IPS DF 19.7 (cell line): ENCODE measurements around the gene C1orf167.

Source experiments
- DNase-seq: peaks from one replicate; pipeline ENCODE4 v3.0.0-alpha.2; 2013; ENCODE audit warnings: low read depth, low spot score

The C1orf167 gene

DNA sequence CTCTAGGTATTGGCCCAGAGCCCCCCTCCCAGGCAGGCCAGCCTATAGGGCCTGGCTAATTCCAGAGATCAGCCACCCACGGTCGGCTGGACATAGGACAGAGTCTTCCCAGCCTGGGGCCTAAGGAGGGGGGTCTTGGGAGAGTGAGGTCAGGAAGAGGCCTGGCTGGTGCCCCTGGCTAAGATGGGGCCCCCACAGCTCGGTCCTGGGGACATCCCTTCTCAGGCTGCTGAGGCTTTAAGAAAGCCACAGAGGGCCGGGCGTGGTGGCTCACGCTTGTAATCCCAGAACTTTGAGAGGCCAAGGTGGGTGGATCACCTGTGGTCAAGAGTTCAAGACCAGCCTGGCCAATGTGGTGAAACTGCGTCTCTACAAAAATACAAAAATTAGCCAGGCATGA is 2.5 kb downstream of the C1orf167 start:
- DNase-seq = no peak

DNA sequence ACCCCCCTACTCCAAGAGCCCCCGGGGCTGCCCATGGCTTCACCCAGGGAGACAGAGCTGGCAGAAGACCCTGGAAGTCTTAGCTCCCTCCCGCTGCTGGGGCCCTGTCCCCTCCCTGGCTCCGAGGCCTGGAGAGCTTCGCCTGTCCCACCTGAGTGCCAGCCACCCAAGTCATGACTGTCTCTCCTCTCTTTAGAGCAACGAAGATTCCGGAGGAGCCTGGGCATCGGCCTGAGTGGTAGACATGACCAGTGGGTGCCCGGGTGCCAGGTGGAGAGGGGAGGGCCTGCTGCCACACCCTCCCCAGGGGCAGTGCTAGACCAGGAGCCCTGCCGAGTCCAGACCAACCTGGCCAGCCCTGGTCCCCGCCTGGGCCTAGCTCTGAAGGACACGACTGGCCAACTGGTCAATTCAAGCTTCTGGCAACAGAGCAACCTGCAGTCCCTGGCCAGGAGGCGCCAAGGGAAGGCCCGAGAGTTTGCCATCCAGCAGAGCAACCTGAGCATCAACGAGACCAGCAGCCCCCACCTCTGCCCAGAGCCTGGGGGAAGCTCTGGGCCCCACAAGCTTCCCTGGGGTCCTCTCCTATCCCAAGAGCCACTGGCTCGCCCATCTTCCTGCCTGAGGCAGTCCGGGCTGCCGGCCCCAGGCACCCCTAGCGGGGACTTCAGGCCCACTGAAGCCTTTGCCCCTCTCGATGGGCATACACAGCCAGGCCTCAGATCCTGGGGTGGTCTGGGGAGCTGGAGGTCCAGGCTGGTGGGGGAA is 3.9 kb downstream of the C1orf167 start:
- no peak for DNase-seq

DNA sequence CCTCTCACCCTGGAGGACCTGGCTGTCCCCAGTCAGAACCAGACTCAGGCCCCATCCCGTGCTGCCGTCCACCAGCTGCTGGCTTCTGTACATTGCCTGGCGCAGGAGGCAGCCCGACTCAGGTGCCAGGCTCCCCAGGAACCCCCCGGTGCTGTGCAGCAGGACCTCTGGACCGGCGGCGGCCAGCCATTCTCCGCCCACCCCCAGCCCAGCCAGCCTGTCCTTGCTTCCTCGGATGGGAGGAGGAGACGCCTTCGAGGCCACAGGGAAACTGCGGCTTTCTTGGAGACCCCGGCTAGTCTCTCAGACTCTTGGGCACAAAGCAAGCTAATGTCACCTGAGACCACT is 4.4 kb downstream of the C1orf167 start:
- no peak for DNase-seq

GRCh38 chr1:11767922-11768704 is 6.1 kb downstream of the C1orf167 start:
- DNase-seq = no peak

DNA sequence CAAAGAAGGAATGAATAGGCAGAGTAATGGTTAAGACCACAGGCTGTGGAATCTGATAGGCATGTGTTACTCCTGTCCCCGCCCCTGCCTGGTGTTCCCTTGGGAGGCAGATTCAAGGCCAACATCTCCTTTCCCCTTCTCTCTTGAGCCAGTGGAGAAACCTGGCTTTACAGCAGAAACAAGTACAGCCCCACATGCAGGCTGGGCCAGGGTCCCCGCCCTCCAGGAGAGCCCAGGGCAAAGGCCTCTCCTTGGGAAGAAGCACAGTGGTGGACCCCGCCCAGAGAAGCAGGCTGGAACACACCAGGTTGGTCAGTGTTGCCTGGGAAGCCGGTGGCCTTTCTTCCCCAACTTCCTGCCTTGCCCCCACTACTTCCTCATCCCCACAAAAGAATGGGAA is 6.8 kb downstream of the C1orf167 start:
- DNase-seq = no peak

DNA sequence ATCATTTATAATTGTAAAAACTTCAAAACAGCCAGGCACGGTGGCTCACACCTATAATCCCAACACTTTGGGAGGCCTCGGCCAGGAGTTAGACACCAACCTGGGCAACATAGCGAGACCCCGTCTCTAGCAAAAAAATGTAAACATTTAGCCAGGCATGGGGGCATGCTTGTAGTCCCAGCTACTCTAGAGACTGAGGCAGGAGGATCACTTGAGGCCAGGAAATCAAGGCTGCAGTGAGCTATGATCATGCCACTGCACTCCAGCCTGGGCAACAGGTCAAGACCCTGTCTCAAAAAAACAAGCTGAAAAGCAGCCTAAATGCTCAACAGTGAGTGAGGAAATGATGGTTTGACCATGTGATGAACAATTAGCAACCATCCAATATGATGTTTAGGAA is 7.3 kb downstream of the C1orf167 start:
- DNase-seq = no peak

GRCh38 chr1:11770011-11770410 is 8.0 kb downstream of the C1orf167 start:
- DNase-seq = no peak

GRCh38 chr1:11771481-11772043 is 9.6 kb downstream of the C1orf167 start:
- no peak for DNase-seq

DNA sequence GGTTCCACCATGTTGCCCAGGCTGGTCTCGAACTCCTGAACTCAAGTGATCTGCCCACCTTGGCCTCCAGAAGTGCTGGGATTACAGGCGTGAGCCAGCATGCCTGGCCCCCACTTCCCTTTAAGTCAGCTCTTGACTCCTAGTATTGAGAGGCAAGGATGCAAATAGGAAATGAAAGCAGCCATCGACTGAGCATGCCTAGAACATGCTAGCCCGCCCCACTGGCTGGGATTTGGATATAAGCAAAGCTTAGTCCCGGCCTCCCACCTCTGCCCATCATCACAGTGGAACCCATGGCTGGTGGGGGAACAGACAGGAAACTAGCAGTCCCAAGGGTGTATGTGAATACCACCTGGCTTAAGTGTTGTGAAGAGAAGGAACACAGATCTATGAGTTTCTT is 10.5 kb downstream of the C1orf167 start:
- DNase-seq = no peak

DNA sequence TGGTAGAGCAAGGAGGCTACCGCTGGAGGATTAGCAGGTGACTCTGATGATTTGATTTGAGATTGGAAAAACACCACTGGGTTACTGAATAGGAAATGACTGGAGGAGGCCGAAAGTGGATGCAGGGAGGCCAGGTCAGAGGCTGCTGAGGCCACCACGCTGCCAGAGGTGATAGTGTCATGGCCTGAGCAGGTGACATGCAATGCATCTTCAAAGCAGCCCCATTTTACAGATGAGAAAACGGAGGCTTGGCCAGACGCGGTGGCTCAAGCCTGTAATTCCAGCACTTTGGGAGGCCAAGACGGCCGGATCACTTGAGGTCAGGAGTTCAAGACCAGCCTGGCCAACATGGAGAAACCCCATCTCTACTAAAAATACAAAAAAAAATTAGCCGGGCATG is 12.8 kb downstream of the C1orf167 start:
- no peak for DNase-seq

DNA sequence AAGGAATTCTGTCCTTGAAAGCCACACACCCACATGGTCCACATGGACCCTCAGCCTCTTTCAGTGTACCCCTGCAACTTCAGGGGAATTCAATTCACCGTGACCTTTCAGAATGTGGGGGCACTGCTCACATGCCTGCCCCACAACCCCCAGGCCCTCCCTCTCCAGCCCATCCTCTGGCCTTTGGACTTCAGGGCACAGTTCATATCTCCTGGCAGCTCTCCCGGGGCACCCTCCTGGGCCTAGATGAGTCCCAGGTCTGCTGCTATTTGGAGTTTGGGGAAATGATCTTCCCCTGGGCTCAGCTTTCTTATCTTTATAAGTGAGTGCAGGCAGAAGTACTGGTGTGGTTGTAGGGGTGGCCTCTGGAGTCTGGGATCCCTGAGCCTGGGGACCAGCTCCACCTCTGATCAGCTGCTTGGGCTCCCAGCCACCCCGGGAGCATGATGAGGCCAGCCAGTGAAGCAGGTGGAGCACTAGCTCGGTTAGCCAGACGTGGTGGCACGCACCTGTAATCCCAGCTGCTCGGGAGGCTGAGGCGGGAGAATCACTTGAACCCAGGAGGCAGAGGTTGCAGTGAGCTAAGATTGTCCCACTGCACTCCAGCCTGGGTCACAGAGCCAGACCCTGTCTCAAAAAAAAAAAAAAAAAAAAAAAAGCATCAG is 15.8 kb downstream of the C1orf167 start:
- no peak for DNase-seq

DNA sequence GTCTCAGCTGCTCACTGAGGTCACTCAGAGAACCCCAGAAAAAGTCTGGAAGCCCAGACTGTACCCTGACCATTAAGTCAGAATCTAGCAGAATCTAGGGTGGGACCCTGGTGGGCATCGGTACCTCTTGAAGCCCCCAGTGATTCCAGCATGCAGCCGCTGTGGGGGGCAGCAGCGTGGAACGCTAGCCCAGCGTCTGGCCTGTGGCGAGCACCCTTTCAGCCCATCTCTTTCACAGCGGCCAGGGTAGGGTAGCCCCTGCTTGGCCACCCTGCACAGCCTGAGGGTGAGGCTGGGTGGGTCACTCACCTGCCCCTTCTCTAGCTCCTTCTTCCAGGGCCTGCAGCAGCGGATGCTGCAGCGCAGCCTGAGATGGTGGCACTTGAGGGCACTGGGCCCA is 16.3 kb downstream of the C1orf167 start:
- no peak for DNase-seq

GRCh38 chr1:11778844-11779623 is 17.0 kb downstream of the C1orf167 start:
- DNase-seq = no peak

- DNase-seq = no peak
Observed at GRCh38 chr1:11779715-11780379, 17.9 kb downstream of the C1orf167 start.

DNA sequence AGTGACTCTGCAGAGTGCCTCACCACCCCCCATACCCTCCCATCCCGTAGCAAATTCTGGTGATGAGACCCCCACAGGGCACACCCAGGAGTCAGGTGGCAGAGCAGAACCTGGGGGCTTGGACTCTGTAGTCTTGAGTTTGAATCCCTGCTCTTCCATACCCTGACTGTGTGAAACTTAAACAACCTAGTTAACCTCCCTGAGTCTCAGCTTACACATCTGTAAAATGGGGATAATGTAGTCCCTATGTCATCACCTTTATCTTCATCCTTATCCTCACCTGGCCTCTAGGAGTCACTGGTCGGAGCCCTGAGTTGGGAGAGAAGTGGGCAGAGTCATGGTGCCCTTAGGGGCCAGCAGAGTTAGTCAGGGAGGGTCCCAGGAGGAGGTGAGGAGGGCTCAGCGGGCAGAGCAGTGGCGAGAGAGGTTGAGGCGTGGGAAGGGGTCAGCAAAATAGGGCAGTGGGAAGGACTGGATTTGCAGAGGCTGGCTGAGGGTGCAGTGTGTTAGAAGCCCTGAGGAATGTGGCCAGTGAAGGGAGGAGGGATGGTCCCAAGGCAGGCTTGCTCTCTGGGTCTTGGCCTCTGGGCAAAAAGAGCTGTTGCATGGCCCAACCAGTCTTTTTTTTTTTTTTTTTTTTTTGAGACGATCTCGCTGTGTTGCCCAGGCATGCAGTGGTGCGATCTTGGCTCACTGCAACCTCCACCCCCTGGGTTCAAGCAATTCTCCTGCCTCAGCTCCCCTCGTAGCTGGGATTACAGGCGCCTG is 18.6 kb downstream of the C1orf167 start:
- DNase-seq = no peak

GRCh38 chr1:11781297-11781696 is 19.3 kb downstream of the C1orf167 start:
- DNase-seq = no peak

- no peak for DNase-seq
Observed at GRCh38 chr1:11782127-11782708, 20.2 kb downstream of the C1orf167 start.

GRCh38 chr1:11783556-11783955 is 21.6 kb downstream of the C1orf167 start:
- no peak for DNase-seq

DNA sequence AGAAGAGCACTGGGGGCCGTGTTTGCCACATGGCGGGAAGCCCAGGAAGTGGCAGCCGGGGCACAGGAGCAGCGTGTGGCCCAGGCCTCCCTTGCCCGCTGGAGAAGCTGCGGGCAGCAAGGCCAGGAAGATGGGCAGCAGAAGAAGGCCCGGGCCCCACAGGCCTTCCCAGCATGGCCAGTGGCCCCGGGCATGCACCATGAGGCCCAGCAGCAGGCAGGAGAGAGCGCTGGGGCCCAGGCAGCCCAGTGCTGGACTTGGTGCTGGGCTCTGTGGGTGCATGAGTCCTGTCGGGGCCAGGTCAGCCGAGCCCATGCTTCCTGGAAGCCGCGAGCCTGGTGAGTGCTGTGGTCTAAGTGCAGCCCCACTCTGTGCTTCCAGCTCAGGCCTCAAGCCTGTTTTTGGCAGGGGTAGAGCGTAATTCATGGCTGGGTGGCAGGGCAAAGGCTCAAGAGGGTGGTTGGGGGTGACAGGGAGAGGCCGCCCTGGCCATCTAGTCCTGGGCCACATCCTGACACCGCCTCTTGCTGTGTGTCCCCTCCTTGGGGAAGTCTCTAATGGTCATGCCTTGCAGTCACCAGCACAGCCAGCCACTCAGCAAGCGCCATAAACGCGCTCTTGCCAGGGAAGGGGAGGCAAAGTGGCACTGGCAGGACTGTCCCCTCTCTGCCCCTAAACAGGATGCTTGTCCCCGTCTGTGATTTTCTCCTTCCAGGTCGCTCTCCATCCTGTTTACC is 22.4 kb downstream of the C1orf167 start:
- DNase-seq = no peak
